ENCODE results near the gene FLCN.

Gene FLCN

GRCh38 chr17:17229416-17230384 is 7.3 kb downstream of the FLCN start (continued):
- TF ChIP-seq TSHZ2 (CRISPR knock-in tag; IDR thresholded peaks at IDR 0.05) (no peak), POU6F1 (CRISPR knock-in tag; IDR thresholded peaks at IDR 0.05; ENCODE audit: borderline replicate concordance, low read depth) (no peak), PPARA (CRISPR knock-in tag; IDR thresholded peaks at IDR 0.05; ENCODE audit: borderline replicate concordance) (no peak), TCF4 (CRISPR knock-in tag; IDR thresholded peaks at IDR 0.05; ENCODE audit: borderline replicate concordance) (no peak), ZFP3 (CRISPR knock-in tag; IDR thresholded peaks at IDR 0.05) (no peak), CSDC2 (CRISPR knock-in tag; IDR thresholded peaks at IDR 0.05) (no peak), ZNF565 (CRISPR knock-in tag; conservative IDR thresholded peaks at IDR 0.05; ENCODE audit: low read depth) (no peak), ESRRG (CRISPR knock-in tag; IDR thresholded peaks at IDR 0.05) (no peak)

- no peak for TF ChIP-seq ARNTL (CRISPR knock-in tag; IDR thresholded peaks at IDR 0.05; ENCODE audit: borderline replicate concordance, low read depth)
- TF ChIP-seq ESRRG (CRISPR knock-in tag; IDR thresholded peaks at IDR 0.05): no peak
- no peak for TF ChIP-seq CREB5 (CRISPR knock-in tag; IDR thresholded peaks at IDR 0.05; ENCODE audit: low read depth)
- ATAC-seq: no peak
Observed at GRCh38 chr17:17228521-17229279, 8.3 kb downstream of the FLCN start.

- TF ChIP-seq ZNF8 (CRISPR knock-in tag; IDR thresholded peaks at IDR 0.05) (no peak), PATZ1 (CRISPR knock-in tag; IDR thresholded peaks at IDR 0.05; ENCODE audit: borderline replicate concordance) (no peak), TOX (CRISPR knock-in tag; IDR thresholded peaks at IDR 0.05; ENCODE audit: borderline replicate concordance) (no peak), ZFP3 (CRISPR knock-in tag; IDR thresholded peaks at IDR 0.05) (no peak), TSHZ2 (CRISPR knock-in tag; IDR thresholded peaks at IDR 0.05) (no peak), ESRRG (CRISPR knock-in tag; IDR thresholded peaks at IDR 0.05) (no peak), CSDC2 (CRISPR knock-in tag; IDR thresholded peaks at IDR 0.05) (no peak), ZC3H10 (CRISPR knock-in tag; IDR thresholded peaks at IDR 0.05) (no peak), ISL1 (CRISPR knock-in tag; IDR thresholded peaks at IDR 0.05) (no peak), RARB (CRISPR knock-in tag; IDR thresholded peaks at IDR 0.05) (no peak), TCF4 (CRISPR knock-in tag; IDR thresholded peaks at IDR 0.05; ENCODE audit: borderline replicate concordance) (no peak), ARNTL (CRISPR knock-in tag; IDR thresholded peaks at IDR 0.05; ENCODE audit: borderline replicate concordance, low read depth) (no peak), PPARA (CRISPR knock-in tag; IDR thresholded peaks at IDR 0.05; ENCODE audit: borderline replicate concordance) (no peak)
- ATAC-seq: no peak
Observed at GRCh38 chr17:17227608-17228520, 9.1 kb downstream of the FLCN start.
